Germinal center (tissue), 1 donor: ENCODE measurements around the gene RIC1.
"Not testable (repeated sequence)": the region's sequence is repeated elsewhere in the genome, so short reads cannot be mapped to it uniquely, and the experiment has no call there.

ENCODE experiments used
- DNase-seq: peaks from one replicate; pipeline ENCODE4 v3.0.0; 2012; ENCODE audit warnings: mixed read lengths, low spot score

The RIC1 gene

GRCh38 chr9:5624655-5625054 is 4.3 kb upstream of the RIC1 start:
- DNase-seq: no peak

- DNase-seq: peak; percentile 80
Observed at GRCh38 chr9:5626727-5627634, 1.9 kb upstream of the RIC1 start.

- not testable (repeated sequence) for DNase-seq
Observed at GRCh38 chr9:5627686-5628085, 1.2 kb upstream of the RIC1 start.

GRCh38 chr9:5628183-5628529 is 751 bp upstream of the RIC1 start:
- no peak for DNase-seq

GRCh38 chr9:5629312-5630080 is 589 bp downstream of the RIC1 start:
- peak; percentile 47 for DNase-seq

- no peak for DNase-seq
Observed at GRCh38 chr9:5630081-5630507, 1.2 kb downstream of the RIC1 start.

- no peak for DNase-seq
Observed at GRCh38 chr9:5631026-5631425, 2.1 kb downstream of the RIC1 start.

- DNase-seq: no peak
Observed at GRCh38 chr9:5632540-5632939, 3.6 kb downstream of the RIC1 start.

GRCh38 chr9:5633243-5633642 is 4.3 kb downstream of the RIC1 start:
- no peak for DNase-seq

- DNase-seq: no peak
Observed at GRCh38 chr9:5635390-5635789, 6.5 kb downstream of the RIC1 start.

GRCh38 chr9:5639816-5640215 is 10.9 kb downstream of the RIC1 start:
- no peak for DNase-seq

GRCh38 chr9:5642170-5642569 is 13.3 kb downstream of the RIC1 start:
- DNase-seq: no peak

GRCh38 chr9:5643005-5643624 is 14.2 kb downstream of the RIC1 start:
- DNase-seq: no peak

GRCh38 chr9:5644501-5644900 is 15.6 kb downstream of the RIC1 start:
- DNase-seq: no peak

GRCh38 chr9:5646116-5646515 is 17.2 kb downstream of the RIC1 start:
- DNase-seq: no peak

- DNase-seq: no peak
Observed at GRCh38 chr9:5650356-5651105, 21.6 kb downstream of the RIC1 start.

GRCh38 chr9:5651246-5651645 is 22.3 kb downstream of the RIC1 start:
- no peak for DNase-seq

- DNase-seq: no peak
Observed at GRCh38 chr9:5652821-5653220, 23.9 kb downstream of the RIC1 start.

- DNase-seq: not testable (repeated sequence)
Observed at GRCh38 chr9:5662804-5663203, 33.9 kb downstream of the RIC1 start.

GRCh38 chr9:5665059-5665458 is 36.2 kb downstream of the RIC1 start:
- DNase-seq: no peak

GRCh38 chr9:5667391-5667790 is 38.5 kb downstream of the RIC1 start:
- no peak for DNase-seq

GRCh38 chr9:5670079-5670478 is 41.2 kb downstream of the RIC1 start:
- DNase-seq: no peak
